Measurements from ENCODE around the gene VOPP1.

VOPP1 gene

DNA sequence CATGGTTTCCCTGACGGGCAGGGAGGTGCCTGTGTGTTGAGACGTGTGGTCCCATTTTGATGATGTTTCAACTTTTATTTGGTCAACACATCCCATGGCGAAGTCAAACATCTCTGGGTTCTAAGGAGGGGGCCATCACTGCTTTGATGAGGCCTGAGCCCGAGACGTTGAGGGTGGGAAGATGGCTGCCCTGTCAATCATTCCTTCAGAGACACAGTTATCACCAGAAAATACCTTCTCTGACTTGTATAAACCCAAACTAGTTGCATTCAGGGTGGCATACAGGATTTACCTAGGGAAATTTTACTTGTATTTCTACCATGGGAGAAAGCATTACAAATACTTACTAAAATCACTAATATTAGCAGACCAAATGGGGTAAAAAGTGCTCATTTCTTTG, 64.6 kb downstream of the VOPP1 start:
- no peak for DNase-seq (ENCODE audit: extremely low read depth, low read depth)
- TF ChIP-seq, protein P1, sequence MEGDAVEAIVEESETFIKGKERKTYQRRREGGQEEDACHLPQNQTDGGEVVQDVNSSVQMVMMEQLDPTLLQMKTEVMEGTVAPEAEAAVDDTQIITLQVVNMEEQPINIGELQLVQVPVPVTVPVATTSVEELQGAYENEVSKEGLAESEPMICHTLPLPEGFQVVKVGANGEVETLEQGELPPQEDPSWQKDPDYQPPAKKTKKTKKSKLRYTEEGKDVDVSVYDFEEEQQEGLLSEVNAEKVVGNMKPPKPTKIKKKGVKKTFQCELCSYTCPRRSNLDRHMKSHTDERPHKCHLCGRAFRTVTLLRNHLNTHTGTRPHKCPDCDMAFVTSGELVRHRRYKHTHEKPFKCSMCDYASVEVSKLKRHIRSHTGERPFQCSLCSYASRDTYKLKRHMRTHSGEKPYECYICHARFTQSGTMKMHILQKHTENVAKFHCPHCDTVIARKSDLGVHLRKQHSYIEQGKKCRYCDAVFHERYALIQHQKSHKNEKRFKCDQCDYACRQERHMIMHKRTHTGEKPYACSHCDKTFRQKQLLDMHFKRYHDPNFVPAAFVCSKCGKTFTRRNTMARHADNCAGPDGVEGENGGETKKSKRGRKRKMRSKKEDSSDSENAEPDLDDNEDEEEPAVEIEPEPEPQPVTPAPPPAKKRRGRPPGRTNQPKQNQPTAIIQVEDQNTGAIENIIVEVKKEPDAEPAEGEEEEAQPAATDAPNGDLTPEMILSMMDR (IDR thresholded peaks at IDR 0.05; ENCODE audit: low read depth, low read length) = no peak

DNA sequence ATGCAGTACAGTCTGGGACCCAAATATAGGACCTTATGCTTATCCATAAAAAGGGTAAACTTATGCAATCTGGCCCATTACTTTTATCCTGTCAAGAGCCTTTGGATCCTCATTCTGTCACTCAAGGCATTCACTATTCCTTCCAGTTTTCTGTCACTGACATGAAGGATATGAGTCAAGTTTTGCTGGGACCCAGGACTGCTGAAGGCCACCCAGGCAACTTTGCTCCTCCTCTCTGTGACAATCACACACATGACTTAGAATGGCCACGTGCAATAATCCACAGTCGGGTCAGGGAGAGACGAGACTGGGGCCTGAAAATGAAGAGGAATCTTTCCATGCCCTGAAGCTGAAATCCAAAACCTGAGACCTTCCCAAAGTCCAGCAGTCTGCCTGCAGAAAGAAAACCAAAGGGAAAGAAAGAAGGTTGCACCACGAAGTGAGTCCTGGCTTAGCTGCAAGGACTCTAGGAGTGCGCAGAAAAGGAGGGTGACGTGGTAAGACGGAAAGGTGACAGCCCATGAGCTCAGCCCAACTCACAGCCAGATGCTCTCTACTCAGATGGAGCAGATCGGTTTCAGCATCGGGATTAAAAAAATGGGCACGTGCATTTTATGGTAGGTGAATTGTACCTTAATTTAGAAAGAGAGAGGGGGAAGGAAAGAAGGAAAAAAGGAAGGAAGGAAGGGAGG, 67.2 kb downstream of the VOPP1 start:
- DNase-seq (ENCODE audit: extremely low read depth, low read depth) = no peak
- TF ChIP-seq, protein P1 (IDR thresholded peaks at IDR 0.05; ENCODE audit: low read depth, low read length) = no peak

DNA sequence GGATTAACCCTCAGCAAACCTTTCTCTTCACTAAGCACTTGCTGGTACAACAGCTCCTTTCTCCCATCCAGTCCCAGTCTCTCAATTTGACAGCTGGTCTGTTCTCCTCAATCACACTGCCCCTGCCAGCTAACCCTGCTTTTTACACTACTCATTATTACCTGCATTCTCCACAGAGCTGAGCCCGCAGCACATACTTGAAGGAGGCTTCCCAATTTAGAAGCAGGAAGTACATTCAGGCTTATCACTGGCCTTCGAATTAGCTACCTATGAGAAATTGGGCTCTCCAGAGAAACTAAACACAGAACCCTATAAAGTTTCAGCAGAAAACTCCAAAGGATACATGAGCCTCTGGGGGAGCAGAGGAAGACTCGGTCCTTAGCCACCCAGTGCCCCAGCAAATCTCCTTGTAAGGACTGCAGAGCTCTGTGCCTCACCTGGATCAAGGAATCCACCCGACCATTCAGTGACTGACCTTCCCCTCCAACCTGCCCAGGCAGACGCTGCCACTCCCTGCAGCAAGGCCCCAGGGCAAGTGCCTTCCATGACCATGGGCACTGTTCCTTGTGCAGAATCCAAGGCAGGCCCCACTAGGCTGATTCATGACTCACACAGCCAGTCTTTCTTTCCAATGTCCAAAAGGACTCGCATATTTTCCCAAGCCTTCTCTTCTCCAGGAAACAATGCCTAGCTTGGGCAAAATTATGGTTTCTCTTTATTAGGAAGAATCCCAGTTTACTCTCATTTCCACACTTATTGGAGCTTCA, 68.0 kb downstream of the VOPP1 start:
- TF ChIP-seq, protein P1 (IDR thresholded peaks at IDR 0.05; ENCODE audit: low read depth, low read length) = no peak

DNA sequence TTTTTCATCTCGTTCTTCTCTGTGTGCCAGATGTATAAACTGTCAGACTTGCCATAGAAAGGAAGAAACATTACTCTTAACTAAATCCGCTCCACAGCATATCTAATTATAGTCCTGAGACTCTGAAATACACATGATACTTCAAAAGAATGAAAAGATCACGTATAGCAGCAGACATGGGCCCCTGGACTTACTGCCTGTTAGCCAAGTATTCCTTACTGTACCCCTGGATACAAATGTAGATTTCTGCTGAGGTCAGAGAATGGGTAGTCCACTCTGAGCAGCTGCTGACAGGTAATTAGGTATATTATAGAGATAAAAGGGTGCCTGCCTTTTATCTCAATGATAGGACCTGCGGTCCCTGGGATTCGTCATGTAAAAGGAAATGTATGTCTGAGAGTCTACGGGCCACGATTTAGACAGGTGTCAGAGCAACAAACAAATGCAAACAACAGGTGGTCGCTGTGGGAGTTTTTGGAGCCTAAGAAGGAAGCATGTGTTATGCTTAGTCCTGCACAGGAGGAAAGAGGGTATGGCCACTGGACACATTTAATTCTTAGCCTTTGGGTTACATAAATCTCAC, 69.4 kb downstream of the VOPP1 start:
- DNase-seq (ENCODE audit: extremely low read depth, low read depth) = no peak
- TF ChIP-seq, protein P1 (IDR thresholded peaks at IDR 0.05; ENCODE audit: low read depth, low read length) = no peak

More for the DNA sequence above, 68.0 kb downstream of the VOPP1 start:
- DNase-seq (ENCODE audit: extremely low read depth, low read depth) = no peak

DNA sequence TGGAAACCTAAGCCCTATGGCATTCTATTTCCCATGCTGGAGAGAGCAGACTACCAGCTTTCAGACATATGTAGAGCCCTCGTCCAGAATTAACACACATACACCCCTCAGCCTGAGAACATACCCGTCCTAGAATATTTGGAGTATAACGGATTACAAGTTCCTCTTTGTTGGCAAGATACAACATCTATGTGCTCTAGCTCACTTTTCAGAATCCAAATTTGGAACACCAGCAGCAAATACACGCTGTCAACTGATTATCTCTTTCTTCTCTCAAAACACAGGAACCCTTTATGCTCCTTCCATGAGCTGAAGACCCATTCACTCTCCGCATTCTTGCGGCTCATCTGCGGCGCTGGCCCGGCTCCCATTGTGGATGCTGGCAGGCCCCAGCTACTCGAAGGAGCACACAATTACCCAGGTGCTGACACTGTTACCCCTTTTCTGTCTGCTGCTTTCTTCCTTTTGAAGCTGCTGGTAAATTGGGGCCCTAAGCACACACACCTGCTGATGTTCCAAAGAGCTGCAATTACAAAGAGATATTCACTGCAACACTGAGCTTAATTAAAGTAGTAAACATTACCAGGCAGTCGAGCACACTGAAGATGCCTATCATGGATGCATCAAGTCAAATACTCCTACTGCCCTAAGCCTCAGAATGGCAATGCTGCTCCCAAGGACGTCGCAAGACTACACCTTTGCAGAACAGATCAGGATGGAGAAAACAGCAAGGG, 70.0 kb downstream of the VOPP1 start:
- no peak for DNase-seq (ENCODE audit: extremely low read depth, low read depth)
- TF ChIP-seq, protein P1 (IDR thresholded peaks at IDR 0.05; ENCODE audit: low read depth, low read length) = no peak

DNA sequence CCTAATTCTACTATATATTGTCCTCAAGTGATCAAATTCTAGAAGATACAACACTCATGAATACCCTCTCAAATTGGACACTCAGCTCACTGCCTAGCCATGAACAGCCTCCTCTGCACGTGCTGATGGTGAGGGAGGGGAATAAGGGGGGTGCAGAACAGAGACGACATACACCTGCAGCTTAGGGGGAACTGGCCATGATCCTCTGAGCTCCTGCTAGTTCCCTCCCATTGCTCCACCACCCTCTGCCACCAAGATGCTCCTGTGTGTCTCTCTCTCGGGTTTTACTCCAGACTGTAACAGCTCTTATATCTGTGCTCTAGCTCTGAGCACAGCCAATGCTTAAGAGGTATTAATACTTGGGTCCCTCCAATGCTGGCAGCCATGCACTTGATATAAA, 70.7 kb downstream of the VOPP1 start:
- TF ChIP-seq, protein P1 (IDR thresholded peaks at IDR 0.05; ENCODE audit: low read depth, low read length) = no peak
- no peak for DNase-seq (ENCODE audit: extremely low read depth, low read depth)

All from AG09319 (cell line).